RPMI7951 (cell line): Measurements from ENCODE around the gene ELOVL4. TPM values are rescaled to one million over a fixed set of nuclear protein-coding genes. Genes with fewer than 3 reads are reported as not detected.
A peak's percentile ranks its signal among the peaks of the same experiment; 100 is the strongest.

ENCODE experiments used
- DNase-seq: peaks from one replicate; pipeline ENCODE4 v3.0.0-alpha.2; 2012; ENCODE audit warnings: low read depth
- total RNA-seq: library from RNA; depleted of rRNA; stranded (reverse); fragments of >200 nt; shearing (Covaris generic); gene quantifications from 2 replicates; pipeline ENCODE4 v1.2.3, GENCODE V29; 2014; rRNA removed

The ELOVL4 gene
- total RNA-seq, 1 experiment from 2014 or later: 1.7 TPM

GRCh38 chr6:79913369-79913768 lies 34.0 kb downstream of the ELOVL4 start:
- no peak for DNase-seq

DNA sequence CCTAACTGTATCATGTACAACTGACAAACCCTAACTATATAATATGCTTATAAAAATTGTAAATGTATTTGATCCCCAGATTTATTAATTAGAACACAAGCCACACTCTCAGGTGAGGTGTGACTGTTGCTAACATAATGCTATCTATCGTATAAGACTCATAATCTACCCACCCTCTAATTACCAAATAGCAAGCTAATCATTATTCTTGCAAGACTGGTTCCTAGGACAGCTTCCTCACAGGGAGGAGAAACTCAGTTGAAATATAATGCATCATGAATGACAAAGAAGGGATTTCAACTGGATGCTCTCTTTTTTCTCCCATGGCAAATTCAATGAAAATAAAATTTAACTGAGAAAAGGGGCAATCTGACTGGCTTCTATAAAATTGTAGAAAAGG lies 35.4 kb downstream of the ELOVL4 start:
- no peak for DNase-seq

DNA sequence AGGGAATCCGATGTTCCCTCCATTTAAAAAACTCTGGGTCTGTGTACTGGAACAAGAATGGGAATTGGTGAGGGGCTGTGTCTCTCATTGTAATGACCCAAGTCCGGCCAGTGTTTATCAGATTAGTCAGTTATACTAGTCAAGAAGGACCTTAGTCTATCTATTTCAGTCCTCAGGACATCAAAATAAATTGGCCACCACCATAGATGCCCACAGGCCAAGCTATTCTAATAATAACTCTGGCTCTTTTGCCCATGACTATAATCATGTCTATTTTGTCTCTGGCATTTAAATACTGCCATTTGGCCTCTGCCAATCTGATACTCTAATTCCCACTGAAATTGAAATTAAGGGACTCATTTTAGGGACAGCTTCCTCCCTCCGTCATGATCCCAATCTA lies 37.8 kb downstream of the ELOVL4 start:
- DNase-seq: no peak

DNA sequence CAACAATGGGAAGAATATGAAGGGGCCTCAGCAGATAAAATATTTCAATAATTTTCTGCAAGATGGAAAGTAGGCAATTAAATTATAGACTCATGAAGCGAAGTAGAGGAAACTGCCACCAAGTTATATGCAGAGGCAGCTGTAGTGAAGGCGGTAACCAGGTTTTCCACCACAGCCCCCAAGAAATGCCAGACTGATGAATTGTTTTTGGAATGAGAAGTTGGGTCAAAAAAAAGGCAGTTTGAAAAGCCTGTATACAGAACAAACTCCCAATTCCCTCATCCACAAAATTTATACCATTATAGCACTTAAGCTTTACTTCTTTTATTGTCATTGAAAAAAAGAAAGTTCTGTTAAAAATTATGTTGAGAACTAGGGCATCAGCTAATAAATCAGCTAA lies 45.3 kb downstream of the ELOVL4 start:
- no peak for DNase-seq

DNA sequence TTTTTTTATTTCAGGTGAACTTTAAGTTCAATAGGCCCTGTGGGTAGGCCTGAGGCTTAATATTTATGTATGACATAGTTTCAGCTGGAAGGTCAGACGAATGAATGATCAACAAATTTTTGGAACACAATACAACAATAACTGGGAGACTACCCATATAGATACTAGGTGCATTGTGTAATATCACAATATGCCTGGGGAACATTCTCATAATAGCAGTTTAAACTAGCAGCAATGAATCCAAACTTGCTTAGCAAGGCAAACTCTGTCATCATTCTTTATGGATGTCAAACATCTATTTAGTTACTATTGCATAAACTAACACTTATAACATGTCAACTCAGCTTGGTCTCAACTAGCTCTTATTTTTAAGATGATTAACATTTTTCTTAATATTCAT lies 49.3 kb downstream of the ELOVL4 start:
- DNase-seq: no peak

DNA sequence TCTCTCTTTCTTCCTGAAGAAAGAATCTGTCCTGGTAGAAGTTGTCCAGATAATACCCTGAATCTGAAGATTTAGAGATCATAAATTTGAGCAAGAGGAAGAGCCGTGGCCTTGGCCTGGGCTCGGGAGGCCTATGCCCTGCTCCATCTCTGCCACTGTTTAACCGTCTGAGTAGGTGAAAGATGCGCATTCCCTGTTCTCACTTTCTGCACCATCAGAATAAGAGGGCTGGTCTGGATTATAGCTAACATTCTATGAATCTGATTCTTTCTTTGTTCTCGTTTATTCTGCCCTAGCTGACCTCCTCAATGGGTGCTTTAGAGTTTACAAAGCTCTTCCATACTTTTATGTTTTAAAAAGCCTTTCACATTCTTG lies 51.3 kb downstream of the ELOVL4 start:
- no peak for DNase-seq

- no peak for DNase-seq
These were observed 51.8 kb downstream of the ELOVL4 start for GRCh38 chr6:79895382-79896074.

- DNase-seq: no peak
These were observed 52.4 kb downstream of the ELOVL4 start for GRCh38 chr6:79894939-79895338.

- no peak for DNase-seq
These were observed 58.8 kb downstream of the ELOVL4 start for GRCh38 chr6:79888587-79888986.

DNA sequence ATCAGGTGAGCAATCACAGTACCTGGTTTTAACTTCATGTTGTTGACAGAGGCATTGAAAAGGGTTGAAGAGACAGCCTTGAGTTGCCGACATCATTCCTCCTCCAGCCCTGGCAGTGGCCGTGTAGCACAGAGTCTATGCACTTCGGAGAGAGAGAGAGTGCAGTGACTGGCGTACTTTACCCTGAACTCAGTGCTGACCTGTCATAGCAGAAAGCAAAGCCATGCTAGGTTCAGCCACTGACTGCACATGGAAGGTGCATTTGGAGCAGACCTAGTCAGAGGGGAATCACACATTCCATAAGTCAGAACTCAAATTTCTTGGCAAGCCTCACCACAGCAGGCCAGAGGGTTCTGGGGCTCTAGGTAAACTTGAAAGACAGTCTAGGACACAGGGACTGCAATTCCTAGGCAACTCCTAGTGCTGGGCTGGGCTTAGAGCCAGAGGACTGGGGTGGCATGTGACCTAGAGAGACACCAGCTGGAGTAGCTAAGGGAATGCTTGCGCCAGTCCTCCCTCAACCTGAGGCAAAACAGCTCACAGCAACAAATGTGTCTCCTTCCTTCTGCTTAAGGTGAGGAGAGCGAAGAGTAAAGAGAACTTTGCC lies 69.1 kb downstream of the ELOVL4 start:
- DNase-seq: no peak

- no peak for DNase-seq
These were observed 72.7 kb downstream of the ELOVL4 start for GRCh38 chr6:79874531-79875134.

- no peak for DNase-seq
These were observed 74.4 kb downstream of the ELOVL4 start for GRCh38 chr6:79872986-79873385.

GRCh38 chr6:79872303-79872702 lies 75.0 kb downstream of the ELOVL4 start:
- DNase-seq: no peak

DNA sequence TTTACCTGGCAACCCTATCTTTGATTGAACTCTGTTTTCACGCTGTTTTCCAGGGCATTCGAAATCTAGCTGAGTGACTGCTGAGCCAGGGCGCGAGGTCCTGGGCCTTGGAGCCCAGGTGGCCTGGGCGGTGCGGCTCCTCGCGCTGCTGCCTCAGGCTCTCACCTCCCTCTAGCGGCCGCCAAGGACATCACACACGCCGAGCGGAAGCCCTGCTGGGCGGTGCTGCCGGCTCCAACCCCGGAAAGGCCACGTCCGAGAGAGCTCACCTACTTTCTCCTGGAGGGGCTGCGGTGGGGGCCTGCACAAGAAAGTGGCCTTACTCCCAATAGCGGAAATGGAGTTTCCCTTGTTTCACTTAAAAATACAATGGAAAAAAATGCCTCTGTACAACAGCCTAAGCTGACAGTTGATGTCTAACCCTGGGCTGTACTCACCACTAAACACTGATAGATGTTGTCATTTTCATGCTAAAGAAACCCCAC lies 77.7 kb downstream of the ELOVL4 start:
- peak; percentile 70 for DNase-seq

DNA sequence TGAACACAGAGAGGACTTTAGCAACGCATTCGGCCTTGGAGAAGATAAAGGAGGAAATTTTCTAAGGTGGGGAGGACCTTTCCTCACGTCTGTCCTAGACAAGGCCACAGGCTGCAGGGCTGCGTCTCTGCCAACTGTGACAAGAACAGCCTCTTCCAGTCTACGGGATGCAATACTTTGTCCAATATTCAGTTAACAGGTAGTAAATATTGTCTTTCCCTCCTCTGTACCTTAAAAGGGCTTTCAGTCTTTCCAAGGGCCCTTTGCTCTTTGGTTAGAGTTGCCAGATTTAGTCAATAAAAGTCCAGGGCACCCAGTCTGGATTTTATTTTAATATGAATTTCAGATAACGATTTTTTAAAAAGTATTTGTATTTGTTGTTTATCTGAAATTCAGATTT lies 78.2 kb downstream of the ELOVL4 start:
- DNase-seq: no peak

- peak; percentile 69 for DNase-seq
These were observed 79.1 kb downstream of the ELOVL4 start for GRCh38 chr6:79868098-79868722.

Other genes with a start within 250 kb of the ELOVL4 start
- gene TTK, start 57.1 kb upstream of the ELOVL4 start, total RNA-seq: 122 and 146 TPM in 2 replicates
- gene BCKDHB, start 159.1 kb upstream of the ELOVL4 start, total RNA-seq: 20.5 and 23.2 TPM in 2 replicates